GM18907 (cell line): ENCODE measurements around the gene PRRC2A.

ENCODE experiments used
- ATAC-seq: cut with Tn5 transposase; IDR thresholded peaks from one replicate; pipeline ENCODE4 v1.9.1; 2021; ENCODE audit warnings: mild to moderate bottlenecking, moderate library complexity; ENCODE audit not compliant: unreplicated experiment

The PRRC2A gene

GRCh38 chr6:31663961-31664789, 43.7 kb downstream of the PRRC2A start:
- ATAC-seq, result no peak

DNA sequence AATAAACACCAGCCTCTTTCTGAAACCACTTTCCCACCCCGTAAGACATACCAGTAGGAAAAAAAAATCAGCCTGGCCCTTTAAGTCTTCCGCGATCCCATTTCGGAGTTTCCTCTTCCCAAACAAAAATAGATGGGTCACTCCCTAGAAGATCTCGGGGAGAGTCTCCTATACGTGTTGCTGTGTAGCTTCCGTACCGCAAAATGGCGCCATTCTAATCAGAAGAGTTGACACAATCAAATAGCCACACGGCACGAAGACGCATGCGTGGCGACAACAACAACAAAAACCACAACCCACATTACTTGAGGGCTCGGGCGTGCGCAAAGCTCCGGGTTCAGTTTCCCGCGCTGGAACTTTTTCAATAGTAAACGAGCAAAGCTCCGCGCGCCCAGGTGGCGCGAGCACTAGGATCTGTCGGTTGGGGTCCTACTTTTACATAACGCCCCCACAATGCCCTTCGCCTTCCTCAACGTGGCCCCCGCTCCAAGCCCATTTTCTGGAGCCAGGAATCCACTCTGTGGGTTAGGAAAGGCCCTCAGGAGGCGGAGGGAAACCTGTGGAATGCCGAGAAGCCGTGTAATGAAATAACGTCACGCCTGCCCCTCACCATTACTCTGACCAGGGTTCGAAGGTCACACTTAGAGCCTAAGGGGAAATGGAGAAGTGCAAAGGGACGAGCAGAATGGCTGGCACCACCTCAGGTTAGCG, 44.4 kb downstream of the PRRC2A start, which contains the start of gene GPANK1:
Gene GPANK1, minus strand, starts transcription at position 208 of the 711 bp plus-strand sequence. CDS start 519 bp downstream, outside the sequence.
- ATAC-seq, result peak; percentile 35

GRCh38 chr6:31665501-31666336, 45.2 kb downstream of the PRRC2A start, which contains the start of gene CSNK2B:
CSNK2B (plus strand) TSS chr6:31666080; CDS start chr6:31666832, 752 bp downstream.
- peak; percentile 81 for ATAC-seq

DNA sequence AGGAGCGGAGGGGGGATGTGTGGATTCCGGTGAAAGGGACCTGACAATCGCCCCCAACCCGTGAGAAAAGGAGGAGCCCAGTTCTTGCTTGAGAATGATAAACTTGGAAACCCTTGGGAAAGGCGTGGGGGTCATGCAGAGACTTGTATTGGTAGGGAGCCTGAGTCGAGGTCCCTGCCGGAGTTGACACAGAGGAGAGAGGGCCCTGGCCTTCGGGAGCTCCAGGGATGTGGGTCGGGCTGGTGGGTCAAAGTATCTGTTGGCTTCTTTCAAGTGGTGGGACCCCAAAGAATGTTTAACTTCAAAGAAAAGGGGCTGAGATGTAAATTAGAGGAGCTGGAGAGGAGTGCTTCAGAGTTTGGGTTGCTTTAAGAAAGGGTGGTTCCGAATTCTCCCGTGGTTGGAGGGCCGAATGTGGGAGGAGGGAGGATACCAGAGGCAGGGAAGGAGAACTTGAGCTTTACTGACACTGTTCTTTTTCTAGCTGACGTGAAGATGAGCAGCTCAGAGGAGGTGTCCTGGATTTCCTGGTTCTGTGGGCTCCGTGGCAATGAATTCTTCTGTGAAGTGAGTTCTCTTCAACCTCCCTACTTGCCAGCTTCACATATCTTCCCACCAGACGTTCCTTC, 45.9 kb downstream of the PRRC2A start:
- no peak for ATAC-seq

DNA sequence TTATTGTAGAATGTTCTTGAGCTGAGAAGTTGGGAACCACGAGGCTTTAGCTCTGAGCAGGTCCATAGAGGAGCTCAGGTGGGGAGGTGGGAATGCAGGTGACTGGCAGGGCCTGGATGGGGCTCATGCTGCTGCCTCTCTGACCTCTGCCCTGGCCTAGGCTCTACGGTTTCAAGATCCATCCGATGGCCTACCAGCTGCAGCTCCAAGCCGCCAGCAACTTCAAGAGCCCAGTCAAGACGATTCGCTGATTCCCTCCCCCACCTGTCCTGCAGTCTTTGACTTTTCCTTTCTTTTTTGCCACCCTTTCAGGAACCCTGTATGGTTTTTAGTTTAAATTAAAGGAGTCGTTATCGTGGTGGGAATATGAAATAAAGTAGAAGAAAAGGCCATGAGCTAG, 49.2 kb downstream of the PRRC2A start, which contains the start of gene LY6G5B:
Gene LY6G5B, plus strand, starts transcription at position 301 of the 400 bp plus-strand sequence. CDS start 975 bp downstream, outside the sequence.
- ATAC-seq, result no peak

- no peak for ATAC-seq
Observed at GRCh38 chr6:31676322-31676903, 55.9 kb downstream of the PRRC2A start.

DNA sequence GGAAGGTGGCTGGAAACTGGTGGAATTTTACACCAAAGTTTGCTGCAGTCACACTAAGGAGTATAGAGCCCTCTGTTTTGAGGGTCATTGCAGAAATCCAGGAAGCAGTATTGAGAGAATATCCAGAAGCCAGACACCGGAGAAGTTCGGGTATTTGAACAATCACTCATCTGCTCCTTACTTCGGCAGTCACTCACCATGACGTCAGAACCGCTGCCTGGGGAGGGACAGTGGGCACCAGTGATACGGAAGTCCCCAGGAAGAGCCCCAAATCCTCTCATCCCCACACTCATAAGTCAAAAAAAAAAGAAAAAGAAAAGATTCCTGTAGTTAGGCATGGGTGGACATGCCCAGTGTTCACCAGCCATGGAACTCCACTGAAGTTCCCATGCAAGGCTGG, 56.4 kb downstream of the PRRC2A start:
- no peak for ATAC-seq

GRCh38 chr6:31677955-31678354, 57.4 kb downstream of the PRRC2A start:
- ATAC-seq, result no peak

DNA sequence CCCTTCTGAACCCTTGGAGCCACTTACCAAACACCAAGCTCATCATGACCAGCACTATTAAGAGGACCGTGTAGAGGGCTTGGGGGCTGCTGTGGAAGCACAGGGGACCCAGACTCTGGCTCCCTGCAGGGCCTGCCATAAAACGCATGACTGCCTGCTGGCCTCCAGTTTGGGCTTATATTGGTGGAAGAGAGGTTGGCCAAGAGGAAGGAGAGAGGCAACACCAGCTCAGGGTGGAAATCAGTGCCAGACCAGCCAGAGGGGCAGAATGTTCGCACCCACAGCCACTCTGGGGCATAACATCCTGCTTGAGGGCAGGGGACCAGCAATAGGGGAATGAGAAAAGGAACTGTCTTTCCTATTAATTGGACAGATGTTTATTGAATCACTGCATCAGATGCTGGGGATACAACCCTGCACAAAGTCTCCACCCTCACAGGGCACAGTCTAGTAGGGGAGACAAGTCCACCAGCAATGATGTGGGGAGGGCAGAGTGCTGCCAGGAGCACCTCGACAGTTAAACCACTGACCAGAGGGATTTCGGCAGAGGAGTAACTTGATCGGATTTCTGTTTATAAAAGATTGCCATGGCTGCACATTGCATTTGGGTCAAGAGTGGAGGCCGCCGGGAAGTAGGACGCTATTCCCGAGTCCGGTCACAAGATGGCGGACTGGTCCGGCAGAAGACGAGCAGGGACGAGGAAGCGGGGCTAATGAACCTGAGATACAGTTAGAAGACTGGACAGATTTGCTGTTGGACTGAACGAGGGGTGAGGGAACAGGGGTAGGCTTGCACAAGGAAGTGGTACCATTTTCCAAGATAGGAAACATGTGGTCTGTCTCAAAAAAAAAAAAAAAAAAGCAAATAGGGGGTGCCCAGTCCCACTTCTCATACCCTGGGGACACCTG, 60.0 kb downstream of the PRRC2A start, which contains the start of gene LY6G5C:
Gene LY6G5C, minus strand, starts transcription at position 842 of the 909 bp plus-strand sequence. Its CDS starts 694 bp downstream, at position 148.
- ATAC-seq, result no peak

DNA sequence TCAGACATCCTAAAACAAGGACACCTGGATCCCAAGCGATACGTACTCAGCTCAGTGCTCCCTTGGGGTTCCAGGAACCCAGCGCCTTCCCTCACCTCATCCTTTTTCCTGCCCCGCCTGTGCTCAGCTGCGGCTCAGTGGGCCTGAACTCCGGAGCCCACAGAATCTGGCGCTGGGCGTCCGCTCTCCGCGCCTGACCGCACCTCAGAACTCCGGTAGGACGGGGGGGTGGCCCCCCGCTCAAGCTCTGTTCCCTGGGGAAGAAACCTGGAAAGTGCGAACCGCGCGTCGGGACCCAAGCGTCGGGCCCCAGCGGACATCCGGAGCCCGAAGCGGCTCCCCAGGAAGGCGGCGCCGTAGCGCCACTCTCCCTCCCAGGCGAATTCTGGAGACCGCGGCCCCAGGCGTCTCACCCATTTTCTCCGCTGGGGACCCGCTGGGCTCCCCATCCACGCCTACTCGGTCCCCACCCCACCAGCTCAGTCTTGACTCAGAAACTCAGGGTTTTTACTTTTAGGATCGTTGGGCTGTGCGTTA, 60.7 kb downstream of the PRRC2A start:
- no peak for ATAC-seq

DNA sequence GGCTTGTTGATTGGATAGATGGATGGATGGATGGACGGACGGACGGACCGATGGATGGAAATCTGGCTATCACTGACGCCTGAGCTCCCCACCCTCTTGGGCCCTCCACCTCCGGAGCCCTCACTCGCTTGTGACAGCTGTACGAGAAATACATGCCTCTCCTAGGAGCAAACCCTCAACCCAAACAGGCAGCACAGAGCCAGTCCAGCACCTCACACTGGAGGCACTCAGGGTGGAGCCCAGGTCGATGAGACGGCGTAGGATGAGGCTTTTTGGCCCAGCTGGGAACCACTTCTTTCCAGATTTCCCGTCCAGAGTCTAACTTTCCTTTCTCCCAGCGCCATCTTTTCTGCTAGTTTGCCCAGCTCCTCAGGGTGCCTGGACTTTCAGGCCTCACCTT, 63.1 kb downstream of the PRRC2A start:
- ATAC-seq, result no peak

GRCh38 chr6:31686483-31686882, 66.0 kb downstream of the PRRC2A start:
- ATAC-seq, result no peak

DNA sequence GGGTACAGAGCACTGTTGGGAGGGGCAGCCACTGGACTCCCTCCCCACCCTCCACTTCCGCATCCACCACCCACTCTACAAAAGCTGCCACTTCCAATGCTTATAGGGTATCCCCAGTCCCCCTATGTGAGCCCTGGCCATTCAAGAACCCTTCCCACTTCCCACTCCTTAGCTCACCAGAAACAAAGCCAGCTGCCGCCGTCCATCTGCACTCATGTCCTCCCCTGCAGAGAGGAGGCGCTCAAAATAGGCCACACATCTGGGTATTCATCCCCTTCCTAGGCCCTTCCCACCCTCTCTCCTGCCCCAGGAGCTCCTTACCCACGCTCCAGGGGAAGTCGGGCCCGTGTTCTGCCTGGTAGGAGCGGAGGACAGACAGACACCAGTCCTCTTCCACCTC, 66.8 kb downstream of the PRRC2A start:
- ATAC-seq, result no peak
